Islet precursor cell (in vitro differentiated cells): ENCODE measurements around the gene DNAJC8.
A peak's percentile ranks its signal among the peaks of the same experiment; 100 is the strongest.

Experiments used
- DNase-seq: peaks from one replicate; pipeline ENCODE4 v3.0.0-alpha.2; 2018

Gene DNAJC8

GRCh38 chr1:28249013-28249865 lies 16.4 kb upstream of the DNAJC8 start:
- peak; percentile 73 for DNase-seq

GRCh38 chr1:28248273-28249012 lies 15.6 kb upstream of the DNAJC8 start:
- peak; percentile 89 for DNase-seq

- no peak for DNase-seq
These were observed 14.9 kb upstream of the DNAJC8 start for GRCh38 chr1:28247612-28248272.

DNA sequence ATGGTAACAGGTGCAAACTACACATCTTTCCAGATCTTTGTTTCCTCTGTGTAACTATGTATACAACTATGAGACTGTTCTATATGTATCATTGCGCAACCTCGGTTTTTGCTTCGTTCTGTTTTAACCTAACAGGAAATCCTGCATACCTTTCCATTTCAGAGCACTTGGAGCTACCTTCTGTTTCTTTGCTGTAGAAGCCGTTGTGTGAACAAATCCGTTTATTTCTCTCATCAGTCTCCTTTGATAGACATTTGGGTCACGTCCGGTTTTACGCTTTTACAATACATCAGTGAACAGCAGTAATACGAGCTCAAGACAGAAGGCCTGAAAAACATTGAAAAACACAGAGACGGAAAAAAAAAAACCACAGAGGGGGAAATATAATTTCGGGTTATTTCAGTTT lies 13.6 kb upstream of the DNAJC8 start:
- DNase-seq = no peak

- no peak for DNase-seq
These were observed 11.9 kb upstream of the DNAJC8 start for GRCh38 chr1:28244549-28245251.

DNA sequence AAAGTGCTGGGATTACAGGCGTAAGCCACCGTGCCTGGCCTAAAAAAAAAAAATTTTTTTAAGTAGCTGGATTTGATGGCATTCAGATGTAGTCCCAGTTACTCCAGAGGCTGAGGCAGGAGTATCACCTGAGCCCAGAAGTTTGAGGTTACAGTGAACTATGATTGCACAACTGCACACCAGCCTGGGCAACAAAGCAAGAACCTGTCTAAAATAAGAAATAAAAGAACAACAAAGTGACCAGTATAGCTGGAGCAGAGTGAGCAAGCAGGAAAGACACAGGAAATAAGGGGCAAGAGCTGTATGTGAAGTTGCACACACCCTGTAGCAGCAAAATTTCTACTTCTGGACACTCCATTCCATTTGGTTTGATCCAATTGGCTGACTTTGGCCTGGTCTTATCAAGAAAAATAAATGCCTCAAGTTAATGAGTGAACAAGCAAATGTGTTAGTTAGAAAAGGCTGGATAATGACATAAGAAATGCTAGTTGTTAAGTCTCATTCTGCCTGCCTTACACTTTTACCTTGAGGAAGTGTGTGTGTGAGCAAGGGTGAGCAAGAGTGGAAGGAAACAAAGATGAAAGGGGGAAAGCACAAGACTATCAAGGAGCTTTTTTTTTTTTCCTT lies 11.0 kb upstream of the DNAJC8 start:
- no peak for DNase-seq

DNA sequence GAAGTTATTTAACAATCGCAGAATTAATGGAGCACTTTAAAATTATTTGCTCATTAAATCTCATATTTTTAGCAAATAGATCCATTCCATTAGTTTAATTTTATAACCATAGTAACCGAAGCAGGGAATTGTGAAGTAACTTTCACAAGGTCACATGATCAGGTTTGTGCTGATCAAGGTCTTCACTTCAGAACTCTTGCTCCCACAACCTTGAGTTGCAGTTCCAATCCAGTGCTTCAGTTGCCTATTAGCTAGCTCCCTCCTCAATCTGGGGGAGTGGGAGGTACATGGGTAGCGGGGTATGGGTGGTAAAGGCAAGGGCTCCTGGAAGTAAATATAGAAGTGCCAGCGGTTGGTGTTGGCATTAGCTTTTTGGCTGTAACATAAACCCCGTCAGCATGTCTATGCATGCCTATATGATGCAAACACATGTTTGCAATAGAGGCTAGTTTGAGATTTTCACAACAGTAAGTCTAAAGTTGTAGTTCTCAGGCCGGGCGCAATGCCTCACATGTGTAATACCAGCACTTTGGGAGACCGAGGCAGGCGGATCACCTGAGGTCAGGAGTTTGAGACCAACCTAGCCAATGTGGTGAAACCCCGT lies 8.9 kb upstream of the DNAJC8 start:
- no peak for DNase-seq

GRCh38 chr1:28240024-28240423 lies 7.2 kb upstream of the DNAJC8 start:
- no peak for DNase-seq

DNA sequence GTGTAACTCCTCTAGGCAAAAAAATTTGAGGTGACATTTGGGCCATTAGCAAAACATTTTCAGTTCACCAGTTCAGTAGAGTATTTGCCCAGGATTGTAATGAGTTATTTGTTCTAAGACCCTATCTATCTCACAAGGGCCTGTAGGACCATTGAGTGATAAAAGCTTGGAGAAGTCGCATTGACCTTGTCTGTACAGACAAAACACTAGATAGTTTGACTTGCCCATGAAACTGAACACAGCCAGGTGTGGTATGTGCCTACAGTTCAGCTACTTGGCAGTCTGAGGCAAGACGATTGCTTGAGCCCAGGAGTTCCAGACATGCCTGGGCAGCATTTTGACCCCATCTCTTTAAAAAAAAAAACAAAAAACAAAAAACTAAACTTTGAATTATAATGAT lies 6.2 kb upstream of the DNAJC8 start:
- no peak for DNase-seq

GRCh38 chr1:28236656-28237322 lies 4.0 kb upstream of the DNAJC8 start:
- no peak for DNase-seq

DNA sequence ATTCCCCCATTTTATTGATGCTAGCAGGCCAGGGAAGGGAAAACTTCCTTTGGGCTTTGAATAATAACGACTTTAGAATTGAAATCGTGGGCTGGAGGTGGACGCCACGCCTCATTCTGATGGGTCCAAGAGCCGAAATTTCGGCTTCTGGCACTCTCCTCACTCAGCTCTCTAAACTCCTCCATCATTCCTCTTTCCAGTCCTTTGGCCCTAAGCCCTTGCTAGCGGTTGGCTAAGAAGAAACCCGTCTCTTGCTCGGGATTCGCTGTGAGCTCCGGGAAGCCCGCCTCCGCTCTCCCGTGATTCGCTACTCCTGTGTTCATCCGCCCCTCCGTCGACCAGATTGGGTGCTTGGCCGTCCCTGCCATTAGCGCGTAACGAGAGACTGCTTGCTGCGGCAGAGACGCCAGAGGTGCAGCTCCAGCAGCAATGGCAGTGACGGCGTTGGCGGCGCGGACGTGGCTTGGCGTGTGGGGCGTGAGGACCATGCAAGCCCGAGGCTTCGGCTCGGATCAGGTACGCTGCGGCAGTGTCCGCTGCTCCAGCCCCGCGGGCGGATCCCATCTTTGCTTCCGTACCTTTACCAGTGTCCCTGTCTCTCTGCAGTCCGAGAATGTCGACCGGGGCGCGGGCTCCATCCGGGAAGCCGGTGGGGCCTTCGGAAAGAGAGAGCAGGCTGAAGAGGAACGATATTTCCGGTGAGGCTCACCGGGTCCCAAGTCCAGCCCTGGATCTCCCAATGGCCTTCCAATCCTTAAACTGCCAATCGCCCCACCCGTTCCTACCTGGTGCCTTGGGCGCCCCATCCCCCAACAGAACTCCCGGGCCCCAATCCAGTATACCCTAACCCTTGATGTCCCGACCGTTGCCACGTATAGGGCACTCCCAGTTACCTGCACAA lies 3.2 kb upstream of the DNAJC8 start, which contains the start of gene ATP5IF1:
Gene ATP5IF1, plus strand, starts transcription at position 370 of the 901 bp plus-strand sequence. Its CDS starts 60 bp downstream, at position 430.
- DNase-seq = peak; percentile 99

GRCh38 chr1:28233264-28233606 lies 406 bp upstream of the DNAJC8 start:
- DNase-seq = no peak

- no peak for DNase-seq
These were observed 2.8 kb downstream of the DNAJC8 start for GRCh38 chr1:28229996-28230395.

DNA sequence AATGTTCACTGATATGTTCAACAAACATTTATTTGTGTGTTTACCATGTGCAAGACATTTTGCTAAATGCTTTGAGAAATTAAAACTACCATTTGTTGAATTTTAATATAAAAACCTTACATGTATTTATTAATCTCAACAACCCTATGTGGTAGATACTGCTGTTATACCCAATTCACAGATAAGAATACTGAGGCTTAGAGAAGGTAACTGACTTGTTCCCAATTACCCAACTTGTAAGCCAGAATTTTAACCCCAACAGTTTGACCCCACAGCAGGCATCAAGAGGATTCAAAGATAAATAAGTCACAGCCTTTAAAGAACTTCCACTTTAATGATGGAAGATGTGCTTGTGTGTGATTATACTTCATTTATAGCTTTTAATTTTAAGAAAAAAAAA lies 3.7 kb downstream of the DNAJC8 start:
- no peak for DNase-seq

DNA sequence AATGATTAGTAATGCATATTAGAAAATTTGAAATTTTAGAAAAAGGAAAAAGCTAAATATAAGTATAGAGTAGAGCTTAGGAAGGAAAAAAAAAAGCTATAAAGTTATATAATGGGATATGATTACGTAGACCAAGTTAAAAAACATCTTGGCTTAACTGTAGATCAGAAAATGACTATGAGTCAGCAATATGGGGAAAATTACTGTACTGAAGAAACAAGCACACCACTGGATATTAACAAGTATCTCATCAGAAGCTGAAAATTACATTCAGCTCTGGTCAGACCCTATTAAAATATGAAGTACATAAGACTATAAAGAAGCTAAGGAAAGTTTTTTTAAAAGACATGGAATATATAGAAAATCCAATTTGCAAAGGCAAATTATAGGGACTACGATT lies 19.5 kb downstream of the DNAJC8 start:
- no peak for DNase-seq

- DNase-seq = no peak
These were observed 23.1 kb downstream of the DNAJC8 start for GRCh38 chr1:28209700-28210099.

DNA sequence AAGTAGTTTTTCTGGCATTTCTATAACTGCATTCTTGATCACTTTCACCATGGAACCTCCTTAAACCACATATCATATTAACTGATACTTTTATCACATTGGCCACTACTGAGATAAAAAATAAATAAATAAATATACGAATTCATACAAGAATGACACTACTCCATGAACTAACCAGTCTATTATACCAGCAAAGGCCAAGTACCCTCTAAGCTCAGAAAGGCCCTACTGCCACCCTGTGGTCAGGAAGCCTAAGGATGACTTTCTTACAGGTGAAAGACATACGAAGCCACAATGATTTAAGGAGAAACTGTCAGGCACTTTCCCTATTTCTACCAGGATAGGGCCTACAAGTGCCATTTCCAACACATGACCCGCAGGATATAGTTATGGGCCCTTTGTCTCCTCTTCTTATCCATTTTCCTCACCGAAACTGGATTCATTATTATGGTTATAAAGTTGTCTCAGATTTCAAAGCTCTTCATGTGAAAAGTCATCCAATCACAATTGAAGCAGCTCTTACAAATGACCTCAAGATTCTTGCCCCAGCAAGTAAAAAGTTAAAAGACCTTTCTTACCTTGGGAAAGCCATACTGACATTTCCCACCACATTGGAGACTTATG lies 23.9 kb downstream of the DNAJC8 start:
- peak; percentile 72 for DNase-seq

- DNase-seq = no peak
These were observed 27.6 kb downstream of the DNAJC8 start for GRCh38 chr1:28205243-28205642.

DNA sequence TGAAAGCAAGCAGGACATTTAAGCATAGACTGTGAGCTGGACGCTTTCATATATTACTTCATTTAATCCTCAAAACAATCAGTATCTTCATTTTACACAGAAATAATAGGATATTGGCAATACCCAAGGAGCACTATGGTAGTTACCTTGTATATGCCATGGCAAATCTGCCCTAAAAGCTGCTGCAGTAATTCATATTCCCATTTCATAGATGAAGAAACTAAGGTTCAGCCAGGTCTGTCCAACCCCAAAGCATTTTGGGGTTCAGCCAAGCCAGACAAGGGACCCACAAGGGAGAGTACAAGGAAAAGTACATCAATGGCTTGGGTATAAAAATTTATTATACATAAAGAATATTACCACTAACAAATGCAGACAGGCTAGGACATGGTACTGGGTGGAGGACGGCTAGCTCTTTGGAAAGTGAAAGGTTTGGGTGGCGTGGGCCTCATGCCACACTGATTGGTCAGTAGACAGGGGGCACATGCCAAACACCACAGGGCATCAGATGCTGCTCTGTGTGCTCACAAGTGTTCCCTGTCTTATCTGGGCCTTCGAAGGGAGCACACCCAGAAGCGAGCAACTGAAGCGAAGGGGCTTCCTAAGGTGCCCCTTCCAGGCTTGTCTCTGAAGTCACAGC lies 32.5 kb downstream of the DNAJC8 start:
- DNase-seq = no peak
